ENCODE results near the gene MBP. TPM values are rescaled to one million over a fixed set of nuclear protein-coding genes. Genes with fewer than 3 reads are reported as not detected.

The MBP gene
- total and polyA plus RNA-seq, 8 donors: 6.3 to 33.5 (median 20.7) TPM

- intact Hi-C loops (cut with DNase I): no loop called here
- Histone ChIP-seq H3K4me3 (peak overlapping the region in 2 of 4 donors; percentile 3 to 17), H3K36me3 (no peaks in the 10 kb centered on the region), H3K27me3 (no peaks in the 10 kb centered on the region), H3K27ac (peak overlapping the region in 3 of 4 donors; percentile 10 to 44 (median 33)), H3K9me3 (no peaks in the 10 kb centered on the region), H3K4me1 (peaks cover 5 to 26% (median 25%) of the 10 kb centered on the region in 3 donors)
- WGBS, 2 donors: 72 to 77% methylated on average over 25 of the region's 25 CpGs
- DNase-seq (no peak), FAIRE-seq (no peak), ATAC-seq (peak in 1 of 4 donors; percentile 43)
- TF ChIP-seq CTCF (IDR thresholded peaks at IDR 0.05): no peak
Observed at GRCh38 chr18:77086656-77087392, 45.8 kb downstream of the MBP start.

- FAIRE-seq (no peak), ATAC-seq (peak in 1 of 4 donors; percentile 14), DNase-seq (no peak)
- Histone ChIP-seq H3K27me3 (no peaks in the 10 kb centered on the region), H3K36me3 (no peaks in the 10 kb centered on the region), H3K9me3 (no peaks in the 10 kb centered on the region), H3K4me3 (no peak overlapping the region), H3K4me1 (peaks cover 5 to 29% (median 25%) of the 10 kb centered on the region in 3 donors), H3K27ac (peak overlapping the region in 1 of 4 donors; percentile 15)
- 86 to 89% methylated on average over 3 of the region's 3 CpGs for WGBS, 2 donors
- no peak for TF ChIP-seq CTCF (IDR thresholded peaks at IDR 0.05)
- intact Hi-C loops (cut with DNase I): no loop called here
Observed at GRCh38 chr18:77086034-77086433, 46.5 kb downstream of the MBP start.

GRCh38 chr18:77084688-77085035 lies 47.9 kb downstream of the MBP start:
- no peak overlapping the region for H3K4me3 ChIP-seq
- H3K9me3 ChIP-seq: no peaks in the 10 kb centered on the region
- no peaks in the 10 kb centered on the region for H3K27me3 ChIP-seq
- DNase-seq (no peak), FAIRE-seq (peak; percentile 60), ATAC-seq (peak; percentile 62 to 77 (median 68))
- H3K4me1 ChIP-seq: peaks cover 5 to 30% (median 25%) of the 10 kb centered on the region in 3 donors
- TF ChIP-seq CTCF (IDR thresholded peaks at IDR 0.05): no peak
- no peaks in the 10 kb centered on the region for H3K36me3 ChIP-seq
- WGBS, 2 donors: 3 to 6% methylated on average over 1 of the region's 1 CpG
- peak overlapping the region in 3 of 4 donors; percentile 52 to 62 (median 59) for H3K27ac ChIP-seq
- intact Hi-C loops (cut with DNase I): no loop called here

- FAIRE-seq (no peak), ATAC-seq (no peak), DNase-seq (no peak)
- no peak for TF ChIP-seq CTCF (IDR thresholded peaks at IDR 0.05)
- H3K4me1 ChIP-seq: peaks cover 5 to 25% (median 19%) of the 10 kb centered on the region in 3 donors
- H3K36me3 ChIP-seq: no peaks in the 10 kb centered on the region
- H3K27me3 ChIP-seq: no peaks in the 10 kb centered on the region
- no peak overlapping the region for H3K4me3 ChIP-seq
- WGBS, 2 donors: 95 to 97% methylated on average over 9 of the region's 9 CpGs
- intact Hi-C loops (cut with DNase I): no loop called here
- no peak overlapping the region for H3K27ac ChIP-seq
- H3K9me3 ChIP-seq: no peaks in the 10 kb centered on the region
Observed at GRCh38 chr18:77082316-77082955, 50.1 kb downstream of the MBP start.

GRCh38 chr18:77081390-77081778 lies 51.2 kb downstream of the MBP start:
- H3K4me3 ChIP-seq: no peak overlapping the region
- H3K4me1 ChIP-seq: peaks cover 5 to 19% (median 19%) of the 10 kb centered on the region in 3 donors

More at GRCh38 chr18:77081390-77081778, 51.2 kb downstream of the MBP start:
- H3K27me3 ChIP-seq: no peaks in the 10 kb centered on the region
- no peak for DNase-seq
- whole genome bisulfite sequencing, 2 donors: 84 to 85% methylated on average over 2 of the region's 2 CpGs
- TF ChIP-seq CTCF (IDR thresholded peaks at IDR 0.05): no peak
- no peaks in the 10 kb centered on the region for H3K9me3 ChIP-seq
- intact Hi-C loops (cut with DNase I): no loop called here
- H3K27ac ChIP-seq: no peak overlapping the region
- no peaks in the 10 kb centered on the region for H3K36me3 ChIP-seq
- ATAC-seq: peak in 1 of 4 donors; percentile 13
- FAIRE-seq: no peak
